HG03135 (cell line): Measurements from ENCODE around the gene DCHS1.

Source experiments
- ATAC-seq: cut with Tn5 transposase; IDR thresholded peaks from one replicate; pipeline ENCODE4 v1.9.1; 2021; ENCODE audit warnings: mild to moderate bottlenecking, moderate library complexity; ENCODE audit not compliant: unreplicated experiment

The DCHS1 gene

DNA sequence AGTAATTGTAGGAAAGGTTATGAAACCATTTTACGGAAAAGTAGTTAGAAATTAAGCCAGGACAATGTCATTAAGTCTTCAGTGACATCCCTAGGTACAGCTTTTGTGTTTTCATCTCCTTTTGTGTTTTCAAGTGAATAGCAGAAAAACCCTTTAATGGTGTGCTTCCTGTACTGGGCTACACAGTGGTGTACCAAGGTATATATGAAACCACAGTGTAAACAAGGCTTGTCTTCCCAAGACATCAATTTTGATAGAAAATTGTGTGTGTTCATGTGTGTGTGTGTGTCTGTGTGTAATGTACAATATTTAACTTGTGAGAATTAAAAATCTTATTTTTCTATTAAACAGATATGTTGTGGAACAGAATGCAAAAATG lies 18.6 kb upstream of the DCHS1 start:
- no peak for ATAC-seq

DNA sequence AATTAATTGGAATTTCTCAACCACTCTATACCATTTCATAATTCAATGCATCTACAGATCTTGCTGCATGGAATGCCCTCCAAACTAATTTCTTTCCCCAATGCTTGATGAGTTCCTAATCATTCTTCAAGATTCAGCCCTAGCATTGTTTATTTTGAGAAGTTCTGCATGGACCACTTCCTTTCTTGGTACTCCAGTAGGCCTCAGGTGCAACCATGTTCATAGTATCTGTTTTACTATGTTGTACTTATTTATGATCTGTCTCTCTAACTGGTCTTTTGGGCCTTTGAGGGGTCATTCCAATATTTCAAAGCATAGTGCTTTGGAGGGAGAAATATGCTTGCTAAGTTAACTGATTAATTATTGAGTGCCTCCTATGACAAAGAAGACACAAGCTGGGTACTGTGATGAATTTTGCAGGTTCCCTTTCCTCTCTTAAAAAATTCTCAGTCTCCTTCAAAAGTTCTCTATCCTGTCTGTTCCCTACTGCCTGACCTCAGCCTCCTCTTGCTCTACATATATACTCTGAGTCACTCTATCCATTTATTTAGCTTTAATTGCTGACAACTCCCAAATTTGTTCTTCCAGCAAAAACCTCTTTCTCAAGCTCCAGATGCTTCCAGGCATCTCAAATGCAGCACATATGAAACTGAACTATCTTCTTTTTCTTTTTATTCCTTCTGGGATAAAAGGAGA lies 18.1 kb upstream of the DCHS1 start:
- no peak for ATAC-seq

DNA sequence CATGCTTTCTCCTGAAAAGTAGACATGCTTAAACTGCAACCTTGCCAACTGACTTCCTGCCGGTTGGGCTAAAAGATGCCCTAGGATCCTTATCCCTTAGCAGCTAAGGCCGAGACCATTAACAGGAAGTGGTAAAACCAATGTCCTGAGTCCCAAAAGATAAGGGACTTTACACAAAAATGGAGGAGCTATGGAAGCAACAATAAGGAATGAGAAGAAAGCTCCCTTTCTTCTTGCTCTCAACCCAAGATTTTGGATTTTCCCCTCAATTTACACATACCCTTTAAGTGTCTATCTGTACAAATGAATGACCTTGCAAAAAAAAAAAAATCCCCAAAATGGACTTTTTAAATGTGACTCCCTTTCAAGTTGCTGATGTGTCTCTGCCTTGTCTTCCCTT lies 16.4 kb upstream of the DCHS1 start:
- ATAC-seq, result no peak

- no peak for ATAC-seq
Observed at GRCh38 chr11:6670202-6670830, 14.7 kb upstream of the DCHS1 start.

GRCh38 chr11:6667733-6668374 lies 12.2 kb upstream of the DCHS1 start:
- no peak for ATAC-seq

DNA sequence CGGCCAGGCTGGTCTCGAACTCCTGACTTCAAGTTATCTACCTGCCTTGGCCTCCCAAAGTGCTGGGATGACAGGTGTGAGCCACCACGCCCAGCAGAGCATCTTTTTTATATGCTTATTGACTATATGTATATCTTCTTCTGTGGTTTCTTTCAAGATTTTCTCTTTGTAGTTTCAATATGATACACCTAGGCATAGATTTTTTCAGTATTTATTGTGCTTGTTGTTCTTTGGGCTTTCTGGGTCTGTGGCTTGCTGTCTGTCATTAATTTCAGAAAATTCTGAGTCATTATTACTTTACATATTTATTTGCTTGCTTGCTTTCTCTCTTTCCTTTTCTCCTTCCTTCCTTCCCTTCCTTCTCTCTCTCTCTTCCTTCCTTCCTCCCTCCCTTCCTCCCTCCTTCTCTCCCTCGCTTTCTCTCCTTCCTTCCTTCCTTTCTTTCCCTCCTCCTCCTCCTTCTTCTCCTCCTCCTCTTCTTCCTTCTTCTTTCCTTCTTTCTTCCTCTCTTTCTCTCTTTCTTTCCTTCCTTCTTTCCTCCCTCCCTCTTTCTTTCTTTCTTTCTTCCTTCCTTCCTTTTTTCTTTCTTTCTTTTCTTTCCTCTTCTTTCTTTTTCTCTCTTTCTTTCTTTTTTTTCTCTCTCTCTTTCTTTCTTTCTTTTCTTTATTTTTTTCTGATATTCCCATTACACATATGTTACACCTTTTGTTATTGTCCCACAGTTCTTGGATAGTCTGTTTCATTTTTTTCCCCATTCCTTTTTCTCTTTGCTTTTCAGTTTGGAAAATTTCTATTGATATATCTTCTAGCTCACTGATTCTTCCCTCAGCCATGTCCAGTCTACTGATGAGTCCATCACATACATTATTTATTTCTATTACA lies 10.9 kb upstream of the DCHS1 start:
- no peak for ATAC-seq

DNA sequence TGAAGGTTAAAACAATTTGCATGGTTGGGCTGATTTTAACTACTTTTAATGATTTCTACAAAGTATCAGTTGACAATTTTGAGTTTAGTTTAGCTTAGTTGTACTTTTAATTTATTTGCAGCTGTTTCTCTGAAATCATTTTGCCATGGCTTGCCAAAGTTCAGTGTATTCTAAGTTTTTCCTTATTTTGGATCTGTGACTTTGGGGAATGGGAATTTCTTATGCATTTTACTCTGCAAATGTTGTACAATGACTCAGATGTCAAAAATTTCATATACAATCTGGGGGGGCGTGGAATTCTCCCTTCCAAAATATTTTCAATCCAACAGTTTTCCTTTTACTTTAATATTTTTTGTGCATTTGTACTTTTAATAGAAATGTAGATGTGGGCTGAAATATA lies 8.9 kb upstream of the DCHS1 start:
- ATAC-seq, result no peak

- ATAC-seq, result no peak
Observed at GRCh38 chr11:6663794-6664469, 8.3 kb upstream of the DCHS1 start.

- no peak for ATAC-seq
Observed at GRCh38 chr11:6660712-6661111, 5.1 kb upstream of the DCHS1 start.

GRCh38 chr11:6658647-6659046 lies 3.0 kb upstream of the DCHS1 start:
- ATAC-seq, result no peak

DNA sequence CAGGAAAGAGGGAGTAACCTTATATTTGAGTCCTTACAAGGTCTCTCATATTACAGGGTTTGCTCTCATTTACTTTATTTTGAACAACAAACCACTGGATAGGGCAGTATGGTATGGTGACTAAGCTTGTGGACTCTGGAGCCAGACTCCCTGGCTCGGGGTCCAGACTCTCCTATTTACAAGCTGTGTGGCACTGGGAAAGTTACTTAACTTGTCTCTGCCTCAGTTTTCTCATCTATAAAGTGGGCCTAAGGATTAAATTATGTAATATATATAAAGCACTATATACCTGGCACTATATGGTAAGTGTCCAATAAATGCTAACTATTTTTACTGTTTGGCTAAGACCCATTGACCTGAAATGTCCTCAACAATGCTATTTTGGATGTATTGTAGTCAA lies 1.7 kb upstream of the DCHS1 start:
- ATAC-seq, result no peak

GRCh38 chr11:6656936-6657335 lies 1.3 kb upstream of the DCHS1 start:
- no peak for ATAC-seq

DNA sequence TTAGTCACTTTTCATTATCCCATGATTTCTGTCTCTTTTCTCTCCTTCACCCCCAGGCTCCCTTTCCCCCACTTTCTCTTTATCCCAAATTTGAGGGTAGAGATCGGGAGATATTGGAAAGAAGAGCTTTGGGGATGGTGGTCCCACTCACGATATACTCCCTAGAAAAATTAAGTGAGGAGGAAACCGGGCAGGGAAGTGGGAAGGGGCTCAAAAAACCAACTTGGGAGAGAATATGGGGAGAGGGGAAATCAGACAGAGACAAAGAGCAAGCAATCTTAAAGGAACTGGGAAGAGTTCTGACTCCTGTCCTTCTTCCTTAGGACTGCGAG lies 941 bp upstream of the DCHS1 start:
- no peak for ATAC-seq

DNA sequence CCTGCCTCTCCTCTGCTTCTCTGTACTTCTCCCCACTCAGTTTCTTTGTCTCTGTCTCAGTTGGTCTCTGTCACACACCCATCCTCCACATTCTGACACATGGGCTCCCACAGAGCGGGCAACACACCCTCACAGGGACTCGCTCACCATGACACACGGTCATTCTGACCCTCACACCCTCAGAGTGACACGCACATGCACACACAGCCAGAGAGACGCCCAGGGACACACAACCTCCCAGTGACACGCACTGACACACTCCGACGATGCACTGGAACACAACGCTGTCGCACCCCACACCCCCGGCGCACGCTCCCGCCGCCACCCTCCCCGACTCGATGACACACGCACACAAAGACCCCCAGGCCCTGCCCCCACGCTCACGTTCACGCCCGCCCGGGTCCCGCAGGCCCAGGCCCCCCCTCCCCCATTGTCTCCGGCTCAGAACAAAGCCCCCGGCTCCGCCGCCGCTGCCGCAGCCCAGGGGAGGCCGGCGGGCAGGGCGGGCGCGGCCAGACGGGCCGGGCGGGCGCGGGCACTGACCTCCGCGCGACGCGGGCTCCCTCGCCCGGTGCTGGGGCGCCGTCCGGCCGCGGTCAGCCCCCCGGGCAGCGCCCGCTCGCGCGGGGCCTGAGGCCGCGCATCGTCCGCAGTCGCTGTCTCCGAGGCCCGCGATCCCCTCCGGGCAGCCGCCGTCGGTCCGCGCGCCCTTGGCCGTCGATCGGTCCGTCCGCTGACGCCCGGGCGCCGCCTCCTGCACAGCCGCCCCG lies 404 bp downstream of the DCHS1 start:
- ATAC-seq, result no peak

GRCh38 chr11:6654281-6655019 lies 1.2 kb downstream of the DCHS1 start:
- no peak for ATAC-seq

GRCh38 chr11:6653656-6654055 lies 2.0 kb downstream of the DCHS1 start:
- ATAC-seq, result no peak

DNA sequence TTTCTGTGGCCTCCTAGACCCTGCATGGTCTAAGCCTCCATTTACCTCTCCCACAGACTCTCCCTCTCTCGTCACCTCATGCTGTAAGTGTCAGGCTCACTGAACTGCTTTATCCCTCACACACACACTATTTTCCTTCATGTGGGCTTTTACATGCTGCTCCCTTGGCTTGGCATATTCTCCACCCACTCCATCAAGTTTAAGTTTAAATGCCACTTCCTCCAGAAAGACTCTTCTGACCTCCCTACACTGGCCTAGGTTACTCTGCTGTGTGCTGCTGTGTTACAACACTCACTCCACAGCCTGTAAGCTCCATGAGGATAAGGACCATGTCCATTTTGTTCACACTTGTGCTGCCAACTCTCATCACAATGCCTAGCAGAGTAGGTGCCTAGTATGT lies 2.5 kb downstream of the DCHS1 start:
- no peak for ATAC-seq

DNA sequence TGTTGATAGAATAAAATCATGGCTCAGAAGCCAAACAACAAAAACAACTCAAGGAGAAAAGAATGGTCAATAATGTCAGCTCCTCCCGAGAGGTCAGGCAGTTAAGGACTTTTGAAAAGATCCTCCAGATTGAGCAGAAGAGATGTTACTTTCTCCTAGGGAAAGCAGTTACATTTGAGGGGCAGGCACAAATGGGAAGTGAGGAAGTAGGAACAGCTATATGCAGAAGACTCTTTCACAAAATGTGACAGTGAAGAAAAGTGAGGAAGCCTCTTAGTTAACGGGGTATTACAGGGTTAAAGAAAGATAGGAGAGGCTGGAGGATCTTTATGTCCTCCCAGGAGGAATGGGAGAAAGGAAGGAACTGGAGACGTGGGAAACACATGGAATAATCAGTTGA lies 3.4 kb downstream of the DCHS1 start:
- no peak for ATAC-seq

DNA sequence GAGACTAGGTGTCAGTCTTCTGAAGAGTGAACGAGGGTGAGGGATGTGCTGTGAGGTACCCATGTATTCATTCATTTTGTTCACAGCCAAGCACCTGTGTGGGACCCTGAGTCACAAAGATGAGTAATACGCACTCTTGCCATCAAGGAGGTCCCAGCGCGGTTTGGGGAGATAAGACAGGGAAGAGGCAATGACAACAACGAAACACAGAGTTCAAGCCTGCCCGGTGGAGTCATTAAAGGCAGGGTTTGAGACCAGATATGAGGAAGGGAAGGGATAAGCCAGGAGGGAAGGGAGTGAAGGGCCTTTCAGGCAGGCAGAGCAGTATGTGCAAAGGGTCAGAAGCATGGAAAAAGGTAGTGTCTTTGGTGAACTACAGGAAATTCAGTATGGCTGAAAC lies 4.6 kb downstream of the DCHS1 start:
- no peak for ATAC-seq

DNA sequence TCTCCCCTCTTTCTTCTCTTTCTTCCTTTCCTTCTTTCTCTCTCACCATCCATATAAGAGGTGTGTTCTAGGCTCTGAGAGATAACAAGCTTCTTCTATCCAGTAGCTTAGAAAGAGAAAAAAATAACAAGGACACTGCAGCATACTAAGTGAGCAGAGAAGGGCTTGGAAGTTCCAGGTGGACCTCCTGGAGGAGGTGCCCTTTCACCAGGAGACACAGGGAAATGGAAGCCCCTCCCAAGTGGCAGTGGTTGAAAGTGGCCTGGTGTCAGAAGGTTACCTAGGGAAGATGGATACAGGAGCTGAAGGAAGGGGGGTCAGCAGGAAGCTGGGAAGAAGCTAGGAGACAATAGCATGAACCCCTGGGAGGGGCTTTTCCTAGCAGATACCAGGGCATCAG lies 5.5 kb downstream of the DCHS1 start:
- ATAC-seq, result no peak
